GM12878 (cell line): ENCODE data around the gene ATP7A. TPM values are rescaled to one million over a fixed set of nuclear protein-coding genes. Genes with fewer than 3 reads are reported as not detected.
A peak's percentile ranks its signal among the peaks of the same experiment; 100 is the strongest.

Experiments
- ATAC-seq: fragments of 200-7000 bp; cut with Tn5 transposase; 3 replicates; pipeline ENCODE4 v1.9.1; 2020; ENCODE audit warnings: mild to moderate bottlenecking, moderate library complexity
- BruUV-seq: library from RNA; stranded (reverse); fragments of 400-500 nt; replicated peaks from 2 replicates; lab custom pipeline; 2021; lab: Mats Ljungman, UMichigan
- CTCF ChIA-PET: fragments of 300-600 bp; sonication (Branson Sonifier 250); formaldehyde crosslinking; extraction: SDS; loops from one replicate; lab custom pipeline; 2021; ENCODE audit warnings: inconsistent platforms; lab: Yijun Ruan, JAX
- POLR2A ChIA-PET: fragments of 350-600 bp; formaldehyde crosslinking; extraction: SDS; loops from one replicate; lab custom pipeline; 2021; ENCODE audit warnings: inconsistent platforms; lab: Charles Lee
- RAD21 ChIA-PET: fragments of 300-600 bp; sonication (Branson Sonifier 250); formaldehyde crosslinking; loops from one replicate; lab custom pipeline; 2023; ENCODE audit warnings: antibody characterized with exemption; ENCODE audit not compliant: unreplicated experiment; lab: Charles Lee
- SMC1A ChIA-PET: fragments of 300-600 bp; sonication (Branson Sonifier 250); formaldehyde crosslinking; loops from one replicate; lab custom pipeline; 2023; ENCODE audit not compliant: unreplicated experiment, uncharacterized antibody; lab: Charles Lee
- DNase-seq: peaks from one replicate; pipeline ENCODE4 v3.0.0-alpha.2; 2011; ENCODE audit warnings: low read depth, low spot score
- FAIRE-seq: peaks from 3 replicates; lab custom pipeline; 2011; peaks lifted over from hg19 to GRCh38; lab: Jason Lieb, UNC
- H2AFZ ChIP-seq: 2 replicates; pipeline ENCODE4 v1.6.0; 2011; ENCODE audit warnings: low read depth, low read length, control low read depth; ENCODE audit not compliant: control insufficient read depth
- H3K27ac ChIP-seq: 2 replicates; pipeline ENCODE4 v1.5.1; 2011; ENCODE audit warnings: control low read depth; ENCODE audit not compliant: control insufficient read depth, insufficient read depth
- H3K27me3 ChIP-seq, 2 experiments: replicated peaks in 1 of 2; 2 replicates each; pipeline versions ENCODE4 v1.6.0 to v1.6.1; 2011; ENCODE audit warnings: low read length in 1 of 2; ENCODE audit not compliant: control insufficient read depth in 2 of 2, insufficient read depth in 2 of 2
- H3K36me3 ChIP-seq, 2 experiments: 2 replicates each; pipeline ENCODE4 v1.5.1; 2011; ENCODE audit warnings: low read length in 1 of 2; ENCODE audit not compliant: control insufficient read depth in 2 of 2, insufficient read depth in 2 of 2
- H3K4me1 ChIP-seq: 2 replicates; pipeline ENCODE4 v1.6.1; 2011; ENCODE audit warnings: mild to moderate bottlenecking, low read length, moderate library complexity, mixed read lengths; ENCODE audit not compliant: control insufficient read depth, insufficient read depth
- H3K4me2 ChIP-seq: 2 replicates; pipeline ENCODE4 v1.6.0; 2011; ENCODE audit warnings: control low read depth; ENCODE audit not compliant: control insufficient read depth, insufficient read depth
- H3K4me3 ChIP-seq: fragments of 200-600 bp; sonication (generic); 2 replicates; pipeline ENCODE4 v1.5.1; 2016
- H3K79me2 ChIP-seq: 2 replicates; pipeline ENCODE4 v1.6.0; 2011; ENCODE audit warnings: low read length; ENCODE audit not compliant: control insufficient read depth, insufficient read depth
- H3K9ac ChIP-seq: 2 replicates; pipeline ENCODE4 v1.8.0; 2011; ENCODE audit warnings: low read length, control low read depth, mixed read lengths; ENCODE audit not compliant: control insufficient read depth, insufficient read depth
- H3K9me3 ChIP-seq: replicated peaks from 3 replicates; pipeline ENCODE4 v1.5.1; 2011; ENCODE audit warnings: mild to moderate bottlenecking, low read length; ENCODE audit not compliant: control insufficient read depth, insufficient read depth
- H4K20me1 ChIP-seq: 2 replicates; pipeline ENCODE4 v1.6.0; 2011; ENCODE audit not compliant: control insufficient read depth, insufficient read depth
- CREM ChIP-seq: IDR thresholded peaks from 2 replicates; pipeline ENCODE4 v1.6.1; 2014; ENCODE audit warnings: antibody characterized with exemption, low read depth
- EED ChIP-seq: sonication (generic); IDR thresholded peaks from 2 replicates; pipeline ENCODE4 v1.6.1; 2016; ENCODE audit warnings: antibody characterized with exemption, low read depth
- ZNF217 ChIP-seq: fragments of 450-650 bp; IDR thresholded peaks from 2 replicates; pipeline ENCODE4 v1.6.1; 2017; ENCODE audit warnings: antibody characterized with exemption, mild to moderate bottlenecking
- WGBS: methylation state at CpG from one replicate; pipeline ENCODE4 v1.1.6; 2016; ENCODE audit warnings: low lambda C conversion rate; ENCODE audit not compliant: insufficient replicate concordance, insufficient coverage; ENCODE audit errors: missing lambda C conversion rate; 5-methylcytosine and 5-hydroxymethylcytosine counted together
- in situ Hi-C: fragments of 300-500 bp; cut with MboI; formaldehyde crosslinking; loops from 9 replicates; pipeline ENCODE4 v1.14.3; 2018; ENCODE audit warnings: mixed read lengths
- intact Hi-C: fragments of 100-400 bp; cut with micrococcal nuclease; formaldehyde crosslinking; loops from one replicate; pipeline ENCODE4 v1.14.2; 2022; ENCODE audit not compliant: unreplicated experiment
- polyA plus RNA-seq, 11 experiments: library from polyadenylated mRNA; depleted of rRNA in 4 of 11; unstranded in 6 of 11; stranded (reverse) in 5 of 11; fragments of >200 nt; fragmentation: Nextera tagmentation in 4 of 11; fragmentation: Illumina TruSeq in 1 of 11; extraction: Ambion mirVana in 4 of 11; extraction: Trizol in 1 of 11; gene quantifications; 1 replicate in 1 of 11; 2 replicates in 10 of 11; pipeline versions ENCODE4 v1.2.1 to v1.2.3, GENCODE V29; 2011 to 2016; ENCODE audit warnings: inconsistent platforms in 2 of 11, missing spikeins in 2 of 11, low read depth in 1 of 11
- total RNA-seq, 4 experiments: library from RNA; depleted of rRNA in 3 of 4; stranded (reverse); fragments of >200 nt in 3 of 4; fragmentation: Illumina TruSeq in 1 of 4; extraction: Trizol in 1 of 4; gene quantifications; 2 replicates each; pipeline versions ENCODE4 v1.2.1 to v1.2.3, GENCODE V29; 2013 to 2021
- TF ChIP-seq, protein P1 (sequence below): fragments of 450-650 bp; IDR thresholded peaks from 2 replicates; pipeline ENCODE4 v1.6.1; 2017; ENCODE audit warnings: low read depth, mild to moderate bottlenecking, moderate library complexity
- TF ChIP-seq, protein P2 (sequence below): IDR thresholded peaks from 2 replicates; pipeline ENCODE4 v1.6.1; 2011; ENCODE audit warnings: mild to moderate bottlenecking, low read depth, low read length, moderate library complexity; ENCODE audit not compliant: insufficient replicate concordance
- TF ChIP-seq, protein P3 (sequence below): fragments of 450-650 bp; formaldehyde crosslinking; IDR thresholded peaks from 2 replicates; pipeline ENCODE4 v1.4.0; 2020; ENCODE audit warnings: mild to moderate bottlenecking, moderate library complexity
- TF ChIP-seq, protein P4 (sequence below): fragments of 450-650 bp; IDR thresholded peaks from 2 replicates; pipeline ENCODE4 v1.6.1; 2017; ENCODE audit warnings: mild to moderate bottlenecking, low read depth, inconsistent platforms; ENCODE audit not compliant: poor library complexity, severe bottlenecking

Gene ATP7A
- total and polyA plus RNA-seq, 10 of the 15 experiments (the other 5 are each of a cell fraction or from before 2014, with no cell fraction given), result 2.5 to 12.0 (median 7.6) TPM

DNA sequence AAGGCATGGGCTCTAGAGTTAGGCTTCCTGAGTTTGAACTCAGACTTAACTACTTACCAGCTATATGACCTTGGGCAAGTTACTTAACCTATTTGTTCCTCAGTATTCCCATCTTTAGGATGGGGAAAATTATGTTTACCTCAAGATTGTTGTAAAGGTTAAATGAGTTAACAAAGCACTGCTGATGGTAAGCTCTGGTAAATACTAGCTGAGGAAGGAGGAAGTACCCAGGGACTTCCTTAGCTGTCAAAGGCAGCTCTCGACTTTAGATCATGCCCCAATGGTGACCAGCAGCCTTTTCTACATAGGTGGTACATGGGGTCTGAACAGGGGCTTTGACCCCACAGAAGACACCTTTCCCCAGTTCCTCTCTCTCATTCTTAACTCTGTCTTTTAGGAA, 20.1 kb downstream of the ATP7A start:
- ChIA-PET SMC1A (interaction anchor here (1.3 to 1.8 kb wide), 2 partner anchors 19 to 35 kb away, joined by 3 to 8 read pairs; partner anchors contain the start of gene MAGT1), POLR2A (no interaction called here), CTCF (interaction anchor here (0.8 to 1.2 kb wide), 2 partner anchors 10 to 186 kb away, joined by 3 read pairs; no protein-coding TSS in a partner anchor), RAD21 (interaction anchor here (0.6 to 1.5 kb wide), 2 partner anchors 20 to 26 kb away, joined by 3 to 7 read pairs; partner anchors contain the start of gene ATP7A)
- FAIRE-seq (no peak), ATAC-seq (0 out of 3 replicates have a peak, but pooled peaks have one; percentile 31), DNase-seq (no peak)
- Histone ChIP-seq H3K4me2 (no peak overlapping the region), H3K4me1 (no peaks in the 10 kb centered on the region), H3K27ac (no peak overlapping the region), H3K36me3 (no peaks in the 10 kb centered on the region), H4K20me1 (no peaks in the 10 kb centered on the region), H3K4me3 (no peak overlapping the region), H3K9ac (no peak overlapping the region), H3K79me2 (no peaks in the 10 kb centered on the region), H3K27me3 (no peaks in the 10 kb centered on the region), H3K9me3 (no peaks in the 10 kb centered on the region), H2AFZ (no peak overlapping the region)
- BruUV-seq, result no TSS peak
- intact Hi-C loops, result no loop called here
- no peak for TF ChIP-seq CREM
- 6% methylated on average over 1 of the region's 1 CpG for WGBS
- in situ Hi-C loops, result no loop called here

DNA sequence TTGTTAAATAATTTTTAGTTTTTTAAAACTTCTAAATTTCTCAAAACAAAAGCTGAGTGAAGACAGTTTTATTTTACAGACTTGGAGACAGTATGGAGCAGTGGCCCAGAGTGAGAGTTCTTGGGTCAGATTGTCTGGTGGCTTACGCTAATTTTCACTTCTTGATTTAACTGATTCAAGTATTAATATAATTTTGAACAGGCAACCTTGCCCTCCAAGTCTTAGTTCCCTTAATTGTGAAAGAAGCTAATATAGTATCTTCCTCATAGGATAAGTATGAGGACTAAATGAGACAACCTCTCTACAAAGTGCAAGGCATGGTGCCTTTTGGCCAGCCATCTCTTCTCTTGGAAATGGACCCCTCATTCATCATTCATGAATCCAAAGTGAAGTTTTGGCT, 25.4 kb downstream of the ATP7A start:
- intact Hi-C loops (no loop called here), in situ Hi-C loops (no loop called here)
- H3K4me2 ChIP-seq, result no peak overlapping the region
- DNase-seq (no peak), FAIRE-seq (no peak), ATAC-seq (no peak)
- H4K20me1 ChIP-seq, result no peaks in the 10 kb centered on the region
- H3K79me2 ChIP-seq, result no peaks in the 10 kb centered on the region
- ChIA-PET SMC1A (interaction anchor here (1.1 to 1.5 kb wide), 2 partner anchors 9 to 90 kb away, joined by 4 read pairs; no protein-coding TSS in a partner anchor), RAD21 (interaction anchor here (1.1 kb wide), 1 partner anchor 23 kb away, joined by 3 read pairs; no protein-coding TSS in a partner anchor), POLR2A (no interaction called here), CTCF (no interaction called here)
- no peak overlapping the region for H3K27ac ChIP-seq
- H3K27me3 ChIP-seq, result no peaks in the 10 kb centered on the region
- H3K9ac ChIP-seq, result no peak overlapping the region
- WGBS, result 60% methylated on average over 1 of the region's 1 CpG
- no peaks in the 10 kb centered on the region for H3K4me1 ChIP-seq
- BruUV-seq, result no TSS peak
- no peak overlapping the region for H3K4me3 ChIP-seq
- no peak overlapping the region for H2AFZ ChIP-seq
- no peaks in the 10 kb centered on the region for H3K9me3 ChIP-seq
- H3K36me3 ChIP-seq, result no peaks in the 10 kb centered on the region
- TF ChIP-seq CREM, result no peak
- TF ChIP-seq, protein P1, sequence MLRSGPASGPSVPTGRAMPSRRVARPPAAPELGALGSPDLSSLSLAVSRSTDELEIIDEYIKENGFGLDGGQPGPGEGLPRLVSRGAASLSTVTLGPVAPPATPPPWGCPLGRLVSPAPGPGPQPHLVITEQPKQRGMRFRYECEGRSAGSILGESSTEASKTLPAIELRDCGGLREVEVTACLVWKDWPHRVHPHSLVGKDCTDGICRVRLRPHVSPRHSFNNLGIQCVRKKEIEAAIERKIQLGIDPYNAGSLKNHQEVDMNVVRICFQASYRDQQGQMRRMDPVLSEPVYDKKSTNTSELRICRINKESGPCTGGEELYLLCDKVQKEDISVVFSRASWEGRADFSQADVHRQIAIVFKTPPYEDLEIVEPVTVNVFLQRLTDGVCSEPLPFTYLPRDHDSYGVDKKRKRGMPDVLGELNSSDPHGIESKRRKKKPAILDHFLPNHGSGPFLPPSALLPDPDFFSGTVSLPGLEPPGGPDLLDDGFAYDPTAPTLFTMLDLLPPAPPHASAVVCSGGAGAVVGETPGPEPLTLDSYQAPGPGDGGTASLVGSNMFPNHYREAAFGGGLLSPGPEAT, result no peak
- TF ChIP-seq, protein P2, sequence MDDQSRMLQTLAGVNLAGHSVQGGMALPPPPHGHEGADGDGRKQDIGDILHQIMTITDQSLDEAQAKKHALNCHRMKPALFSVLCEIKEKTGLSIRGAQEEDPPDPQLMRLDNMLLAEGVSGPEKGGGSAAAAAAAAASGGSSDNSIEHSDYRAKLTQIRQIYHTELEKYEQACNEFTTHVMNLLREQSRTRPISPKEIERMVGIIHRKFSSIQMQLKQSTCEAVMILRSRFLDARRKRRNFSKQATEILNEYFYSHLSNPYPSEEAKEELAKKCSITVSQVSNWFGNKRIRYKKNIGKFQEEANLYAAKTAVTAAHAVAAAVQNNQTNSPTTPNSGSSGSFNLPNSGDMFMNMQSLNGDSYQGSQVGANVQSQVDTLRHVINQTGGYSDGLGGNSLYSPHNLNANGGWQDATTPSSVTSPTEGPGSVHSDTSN, result no peak
- TF ChIP-seq ZNF217, result no peak
- TF ChIP-seq, protein P3, sequence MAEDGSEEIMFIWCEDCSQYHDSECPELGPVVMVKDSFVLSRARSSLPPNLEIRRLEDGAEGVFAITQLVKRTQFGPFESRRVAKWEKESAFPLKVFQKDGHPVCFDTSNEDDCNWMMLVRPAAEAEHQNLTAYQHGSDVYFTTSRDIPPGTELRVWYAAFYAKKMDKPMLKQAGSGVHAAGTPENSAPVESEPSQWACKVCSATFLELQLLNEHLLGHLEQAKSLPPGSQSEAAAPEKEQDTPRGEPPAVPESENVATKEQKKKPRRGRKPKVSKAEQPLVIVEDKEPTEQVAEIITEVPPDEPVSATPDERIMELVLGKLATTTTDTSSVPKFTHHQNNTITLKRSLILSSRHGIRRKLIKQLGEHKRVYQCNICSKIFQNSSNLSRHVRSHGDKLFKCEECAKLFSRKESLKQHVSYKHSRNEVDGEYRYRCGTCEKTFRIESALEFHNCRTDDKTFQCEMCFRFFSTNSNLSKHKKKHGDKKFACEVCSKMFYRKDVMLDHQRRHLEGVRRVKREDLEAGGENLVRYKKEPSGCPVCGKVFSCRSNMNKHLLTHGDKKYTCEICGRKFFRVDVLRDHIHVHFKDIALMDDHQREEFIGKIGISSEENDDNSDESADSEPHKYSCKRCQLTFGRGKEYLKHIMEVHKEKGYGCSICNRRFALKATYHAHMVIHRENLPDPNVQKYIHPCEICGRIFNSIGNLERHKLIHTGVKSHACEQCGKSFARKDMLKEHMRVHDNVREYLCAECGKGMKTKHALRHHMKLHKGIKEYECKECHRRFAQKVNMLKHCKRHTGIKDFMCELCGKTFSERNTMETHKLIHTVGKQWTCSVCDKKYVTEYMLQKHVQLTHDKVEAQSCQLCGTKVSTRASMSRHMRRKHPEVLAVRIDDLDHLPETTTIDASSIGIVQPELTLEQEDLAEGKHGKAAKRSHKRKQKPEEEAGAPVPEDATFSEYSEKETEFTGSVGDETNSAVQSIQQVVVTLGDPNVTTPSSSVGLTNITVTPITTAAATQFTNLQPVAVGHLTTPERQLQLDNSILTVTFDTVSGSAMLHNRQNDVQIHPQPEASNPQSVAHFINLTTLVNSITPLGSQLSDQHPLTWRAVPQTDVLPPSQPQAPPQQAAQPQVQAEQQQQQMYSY, result no peak
- TF ChIP-seq EED, result no peak
- TF ChIP-seq, protein P4, sequence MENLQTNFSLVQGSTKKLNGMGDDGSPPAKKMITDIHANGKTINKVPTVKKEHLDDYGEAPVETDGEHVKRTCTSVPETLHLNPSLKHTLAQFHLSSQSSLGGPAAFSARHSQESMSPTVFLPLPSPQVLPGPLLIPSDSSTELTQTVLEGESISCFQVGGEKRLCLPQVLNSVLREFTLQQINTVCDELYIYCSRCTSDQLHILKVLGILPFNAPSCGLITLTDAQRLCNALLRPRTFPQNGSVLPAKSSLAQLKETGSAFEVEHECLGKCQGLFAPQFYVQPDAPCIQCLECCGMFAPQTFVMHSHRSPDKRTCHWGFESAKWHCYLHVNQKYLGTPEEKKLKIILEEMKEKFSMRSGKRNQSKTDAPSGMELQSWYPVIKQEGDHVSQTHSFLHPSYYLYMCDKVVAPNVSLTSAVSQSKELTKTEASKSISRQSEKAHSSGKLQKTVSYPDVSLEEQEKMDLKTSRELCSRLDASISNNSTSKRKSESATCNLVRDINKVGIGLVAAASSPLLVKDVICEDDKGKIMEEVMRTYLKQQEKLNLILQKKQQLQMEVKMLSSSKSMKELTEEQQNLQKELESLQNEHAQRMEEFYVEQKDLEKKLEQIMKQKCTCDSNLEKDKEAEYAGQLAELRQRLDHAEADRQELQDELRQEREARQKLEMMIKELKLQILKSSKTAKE, result no peak
